ENCODE data around the gene IL17RC.

DNA sequence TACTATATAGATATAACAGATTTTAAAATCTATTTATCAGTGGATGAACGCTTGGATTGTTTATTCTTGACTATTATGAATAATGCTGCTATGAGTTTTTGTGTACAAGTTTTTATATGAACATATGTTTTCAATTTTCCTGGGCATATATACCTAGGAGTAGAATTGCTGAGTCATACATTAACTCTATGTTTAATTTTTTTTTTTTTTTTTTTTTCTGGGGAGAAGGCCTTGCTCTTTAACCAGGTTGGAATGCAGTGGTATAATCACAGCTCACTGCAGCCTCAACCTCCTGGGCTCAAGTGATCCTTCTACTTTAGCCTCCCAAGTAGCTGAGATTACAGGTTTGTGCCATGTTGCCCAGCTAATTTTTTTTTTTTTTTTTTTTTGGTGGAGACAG, 45.9 kb upstream of the IL17RC start:
- TF ChIP-seq, protein P1, sequence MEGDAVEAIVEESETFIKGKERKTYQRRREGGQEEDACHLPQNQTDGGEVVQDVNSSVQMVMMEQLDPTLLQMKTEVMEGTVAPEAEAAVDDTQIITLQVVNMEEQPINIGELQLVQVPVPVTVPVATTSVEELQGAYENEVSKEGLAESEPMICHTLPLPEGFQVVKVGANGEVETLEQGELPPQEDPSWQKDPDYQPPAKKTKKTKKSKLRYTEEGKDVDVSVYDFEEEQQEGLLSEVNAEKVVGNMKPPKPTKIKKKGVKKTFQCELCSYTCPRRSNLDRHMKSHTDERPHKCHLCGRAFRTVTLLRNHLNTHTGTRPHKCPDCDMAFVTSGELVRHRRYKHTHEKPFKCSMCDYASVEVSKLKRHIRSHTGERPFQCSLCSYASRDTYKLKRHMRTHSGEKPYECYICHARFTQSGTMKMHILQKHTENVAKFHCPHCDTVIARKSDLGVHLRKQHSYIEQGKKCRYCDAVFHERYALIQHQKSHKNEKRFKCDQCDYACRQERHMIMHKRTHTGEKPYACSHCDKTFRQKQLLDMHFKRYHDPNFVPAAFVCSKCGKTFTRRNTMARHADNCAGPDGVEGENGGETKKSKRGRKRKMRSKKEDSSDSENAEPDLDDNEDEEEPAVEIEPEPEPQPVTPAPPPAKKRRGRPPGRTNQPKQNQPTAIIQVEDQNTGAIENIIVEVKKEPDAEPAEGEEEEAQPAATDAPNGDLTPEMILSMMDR (IDR thresholded peaks at IDR 0.05), result no peak
- TF ChIP-seq EZH2 (IDR thresholded peaks at IDR 0.05), result no peak
